GM18909 (cell line): Measurements from ENCODE around the gene LRRC72.
A peak's percentile ranks its signal among the peaks of the same experiment; 100 is the strongest.

Experiments used
- ATAC-seq: cut with Tn5 transposase; IDR thresholded peaks from one replicate; pipeline ENCODE4 v1.9.1; 2021; ENCODE audit warnings: mild to moderate bottlenecking; ENCODE audit not compliant: unreplicated experiment, poor library complexity

Gene LRRC72

DNA sequence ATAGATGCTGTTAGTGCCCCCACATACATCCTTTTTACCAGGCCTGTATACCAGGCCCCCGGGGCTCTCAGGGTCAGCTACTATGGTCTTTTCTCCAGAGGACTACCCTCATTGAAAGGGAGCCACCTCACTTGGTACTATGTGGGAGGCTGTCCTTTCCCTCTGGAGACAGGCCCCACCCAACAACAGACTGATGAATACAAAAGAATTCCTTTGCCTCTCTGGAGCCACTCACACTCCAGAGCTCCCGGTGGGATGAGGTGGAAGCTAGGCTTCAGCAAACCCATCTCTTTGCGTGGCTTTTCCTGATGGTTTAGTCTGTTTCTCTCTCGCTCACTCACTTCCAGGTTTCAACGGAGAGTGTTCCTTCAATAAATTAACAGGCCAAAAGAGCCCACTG, 88.6 kb downstream of the LRRC72 start:
- no peak for ATAC-seq

DNA sequence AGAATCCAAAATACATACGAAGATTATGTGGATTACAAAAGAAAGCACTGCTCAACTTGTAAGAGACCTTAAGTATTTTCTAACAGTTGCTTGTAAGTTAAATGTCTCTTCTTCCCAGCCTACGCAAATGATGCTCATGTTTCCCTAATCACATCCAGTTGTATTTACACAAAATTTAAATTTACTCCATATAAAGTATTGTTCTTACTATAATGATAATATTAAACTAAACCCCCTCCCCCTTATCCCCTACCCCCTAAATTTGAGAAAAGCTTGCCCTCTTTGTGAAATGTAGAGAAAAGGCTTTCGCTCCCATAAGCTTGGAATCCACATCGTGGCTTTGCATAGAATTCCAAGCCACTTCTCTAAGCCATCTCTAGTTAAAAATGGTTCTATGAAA, 89.5 kb downstream of the LRRC72 start:
- ATAC-seq, result no peak

- ATAC-seq, result no peak
Measured at GRCh38 chr7:16616542-16616941, 89.9 kb downstream of the LRRC72 start.

GRCh38 chr7:16619979-16620408, 93.4 kb downstream of the LRRC72 start:
- ATAC-seq, result peak; percentile 83

DNA sequence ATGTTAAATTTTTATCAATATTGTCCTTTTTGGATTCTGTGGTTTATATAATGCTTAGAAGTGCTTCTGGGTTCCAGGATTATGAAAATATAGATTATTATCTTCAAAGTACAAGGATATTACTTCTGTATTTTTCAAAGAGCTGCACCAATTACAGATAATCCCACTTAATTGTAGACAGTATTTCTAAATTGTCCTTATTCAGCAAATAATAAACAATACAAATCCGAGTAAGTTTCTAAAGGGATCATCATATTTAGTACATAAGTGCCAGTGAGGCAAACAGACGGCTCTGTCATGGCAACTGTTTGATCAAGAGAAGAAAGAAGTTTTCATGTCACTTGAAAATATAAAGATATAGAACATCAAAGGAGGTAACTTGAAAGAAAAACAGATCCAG, 99.8 kb downstream of the LRRC72 start:
- ATAC-seq, result no peak

- no peak for ATAC-seq
Measured at GRCh38 chr7:16627236-16627635, 100.6 kb downstream of the LRRC72 start.

- ATAC-seq, result no peak
Measured at GRCh38 chr7:16630654-16631053, 104.0 kb downstream of the LRRC72 start.
